HepG2 (cell line): ENCODE results near the gene BSND. TPM values are rescaled to one million over a fixed set of nuclear protein-coding genes. Genes with fewer than 3 reads are reported as not detected.

ENCODE experiments used
- BORCS8-MEF2B ChIP-seq: sonication (generic); formaldehyde crosslinking; IDR thresholded peaks from 2 replicates; pipeline ENCODE4 v1.8.0; 2022; ENCODE audit warnings: mild to moderate bottlenecking, missing genetic modification reagents
- FOXP4 ChIP-seq: sonication (generic); formaldehyde crosslinking; IDR thresholded peaks from 2 replicates; pipeline ENCODE4 v1.4.0; 2020; ENCODE audit warnings: missing genetic modification reagents
- GATAD1 ChIP-seq: IDR thresholded peaks from 2 replicates; pipeline ENCODE4 v1.6.1; 2016; ENCODE audit warnings: missing genetic modification reagents, missing compliant biosample characterization
- HNRNPK ChIP-seq: fragments of 200-400 bp; formaldehyde crosslinking; IDR thresholded peaks from 2 replicates; pipeline ENCODE4 v1.6.1; 2018; ENCODE audit warnings: low read length, low read depth, moderate library complexity, mild to moderate bottlenecking; ENCODE audit not compliant: poor library complexity, severe bottlenecking
- KDM1A ChIP-seq: IDR thresholded peaks from 2 replicates; pipeline ENCODE4 v1.6.1; 2016; ENCODE audit warnings: missing compliant biosample characterization
- KDM2A ChIP-seq: sonication (generic); formaldehyde crosslinking; IDR thresholded peaks from 2 replicates; pipeline ENCODE4 v1.4.0; 2020; ENCODE audit warnings: low read depth, missing genetic modification reagents, borderline replicate concordance
- KLF6 ChIP-seq: IDR thresholded peaks from 2 replicates; pipeline ENCODE4 v1.8.0; 2016; ENCODE audit warnings: missing biosample characterization, missing genetic modification reagents
- LCORL ChIP-seq, 2 experiments: fragments of 450-650 bp in 1 of 2; sonication (generic) in 1 of 2; formaldehyde crosslinking in 1 of 2; IDR thresholded peaks; 2 replicates each; pipeline versions ENCODE4 v1.5.0 to v1.6.1; 2017 to 2020; ENCODE audit warnings: antibody characterized with exemption in 1 of 2, missing genetic modification reagents in 1 of 2
- MIER2 ChIP-seq: IDR thresholded peaks from 2 replicates; pipeline ENCODE4 v1.6.1; 2016; ENCODE audit warnings: missing biosample characterization, missing genetic modification reagents
- NCOR1 ChIP-seq: fragments of 200-600 bp; sonication (generic); IDR thresholded peaks from 2 replicates; pipeline ENCODE4 v1.7.0; 2017; ENCODE audit warnings: antibody characterized with exemption, low read length, borderline replicate concordance
- NR2F2 ChIP-seq: IDR thresholded peaks from 2 replicates; pipeline ENCODE4 v1.6.1; 2012; ENCODE audit warnings: low read depth, inconsistent platforms, borderline replicate concordance
- POLR2G ChIP-seq: fragments of 200-400 bp; formaldehyde crosslinking; IDR thresholded peaks from 2 replicates; pipeline ENCODE4 v1.6.1; 2018; ENCODE audit warnings: mild to moderate bottlenecking, low read depth, low read length, moderate library complexity
- SPEN ChIP-seq: sonication (generic); formaldehyde crosslinking; IDR thresholded peaks from 2 replicates; pipeline ENCODE4 v1.5.1; 2020; ENCODE audit warnings: low read depth, mild to moderate bottlenecking, missing genetic modification reagents
- SRF ChIP-seq: IDR thresholded peaks from 2 replicates; pipeline ENCODE4 v1.6.1; 2011; ENCODE audit warnings: mild to moderate bottlenecking, low read depth, low read length, moderate library complexity
- TAF1 ChIP-seq: sonication (generic); formaldehyde crosslinking; IDR thresholded peaks from 2 replicates; pipeline ENCODE4 v1.4.0; 2020; ENCODE audit warnings: missing genetic modification reagents
- TERF1 ChIP-seq: sonication (generic); formaldehyde crosslinking; IDR thresholded peaks from 2 replicates; pipeline ENCODE4 v1.8.0; 2022; ENCODE audit warnings: mild to moderate bottlenecking, missing genetic modification reagents, moderate library complexity
- THYN1 ChIP-seq: sonication (generic); formaldehyde crosslinking; IDR thresholded peaks from 2 replicates; pipeline ENCODE4 v1.8.1; 2023; ENCODE audit warnings: low read depth, mild to moderate bottlenecking, moderate library complexity, missing genetic modification reagents, borderline replicate concordance
- ZNF160 ChIP-seq: sonication (generic); formaldehyde crosslinking; IDR thresholded peaks from 2 replicates; pipeline ENCODE4 v1.8.0; 2022; ENCODE audit warnings: mild to moderate bottlenecking, inconsistent platforms, missing genetic modification reagents
- ZNF747 ChIP-seq: sonication (generic); formaldehyde crosslinking; IDR thresholded peaks from 2 replicates; pipeline ENCODE4 v1.8.1; 2023; ENCODE audit warnings: missing genetic modification reagents, mild to moderate bottlenecking, borderline replicate concordance
- polyA plus RNA-seq, 8 experiments: library from polyadenylated mRNA; depleted of rRNA in 3 of 8; stranded (reverse) in 7 of 8; unstranded in 1 of 8; fragments of >200 nt; fragmentation: Illumina TruSeq in 4 of 8; extraction: Trizol in 4 of 8; gene quantifications; 2 replicates each; pipeline versions ENCODE4 v1.2.1 to v1.2.3, GENCODE V29; 2011 to 2016; ENCODE audit warnings: low read depth in 4 of 8, missing spikeins in 1 of 8, mixed read lengths in 1 of 8; ENCODE audit not compliant: insufficient read depth in 1 of 8
- total RNA-seq, 5 experiments: library from RNA; depleted of rRNA; stranded (reverse); fragments of >200 nt; fragmentation: Illumina TruSeq; extraction: Trizol; gene quantifications; 2 replicates each; pipeline ENCODE4 v1.2.3, GENCODE V29; 2016; ENCODE audit warnings: low read depth in 1 of 5
- TF ChIP-seq, protein P1 (sequence below): IDR thresholded peaks from 2 replicates; pipeline ENCODE4 v1.4.0; 2020; ENCODE audit warnings: mild to moderate bottlenecking, missing genetic modification reagents
- TF ChIP-seq, protein P2 (sequence below): sonication (generic); formaldehyde crosslinking; IDR thresholded peaks from 2 replicates; pipeline ENCODE4 v1.4.0; 2020; ENCODE audit warnings: mild to moderate bottlenecking, missing genetic modification reagents
- TF ChIP-seq, protein P3 (sequence below): sonication (generic); formaldehyde crosslinking; IDR thresholded peaks from 2 replicates; pipeline ENCODE4 v1.8.1; 2023; ENCODE audit warnings: mild to moderate bottlenecking, missing genetic modification reagents

BSND gene
- total and polyA plus RNA-seq, 2 of the 13 experiments (the other 11 are each of a cell fraction or from before 2014, with no cell fraction given) = not detected

GRCh38 chr1:55053265-55053954, 54.7 kb downstream of the BSND start (continued):
- TF ChIP-seq, protein P1, sequence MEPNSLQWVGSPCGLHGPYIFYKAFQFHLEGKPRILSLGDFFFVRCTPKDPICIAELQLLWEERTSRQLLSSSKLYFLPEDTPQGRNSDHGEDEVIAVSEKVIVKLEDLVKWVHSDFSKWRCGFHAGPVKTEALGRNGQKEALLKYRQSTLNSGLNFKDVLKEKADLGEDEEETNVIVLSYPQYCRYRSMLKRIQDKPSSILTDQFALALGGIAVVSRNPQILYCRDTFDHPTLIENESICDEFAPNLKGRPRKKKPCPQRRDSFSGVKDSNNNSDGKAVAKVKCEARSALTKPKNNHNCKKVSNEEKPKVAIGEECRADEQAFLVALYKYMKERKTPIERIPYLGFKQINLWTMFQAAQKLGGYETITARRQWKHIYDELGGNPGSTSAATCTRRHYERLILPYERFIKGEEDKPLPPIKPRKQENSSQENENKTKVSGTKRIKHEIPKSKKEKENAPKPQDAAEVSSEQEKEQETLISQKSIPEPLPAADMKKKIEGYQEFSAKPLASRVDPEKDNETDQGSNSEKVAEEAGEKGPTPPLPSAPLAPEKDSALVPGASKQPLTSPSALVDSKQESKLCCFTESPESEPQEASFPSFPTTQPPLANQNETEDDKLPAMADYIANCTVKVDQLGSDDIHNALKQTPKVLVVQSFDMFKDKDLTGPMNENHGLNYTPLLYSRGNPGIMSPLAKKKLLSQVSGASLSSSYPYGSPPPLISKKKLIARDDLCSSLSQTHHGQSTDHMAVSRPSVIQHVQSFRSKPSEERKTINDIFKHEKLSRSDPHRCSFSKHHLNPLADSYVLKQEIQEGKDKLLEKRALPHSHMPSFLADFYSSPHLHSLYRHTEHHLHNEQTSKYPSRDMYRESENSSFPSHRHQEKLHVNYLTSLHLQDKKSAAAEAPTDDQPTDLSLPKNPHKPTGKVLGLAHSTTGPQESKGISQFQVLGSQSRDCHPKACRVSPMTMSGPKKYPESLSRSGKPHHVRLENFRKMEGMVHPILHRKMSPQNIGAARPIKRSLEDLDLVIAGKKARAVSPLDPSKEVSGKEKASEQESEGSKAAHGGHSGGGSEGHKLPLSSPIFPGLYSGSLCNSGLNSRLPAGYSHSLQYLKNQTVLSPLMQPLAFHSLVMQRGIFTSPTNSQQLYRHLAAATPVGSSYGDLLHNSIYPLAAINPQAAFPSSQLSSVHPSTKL (CRISPR knock-in tag) = peak; percentile 50; the same call in 1 of the 2 replicates
- no peak for TF ChIP-seq ZNF160 (CRISPR knock-in tag)
- no peak for TF ChIP-seq THYN1
- TF ChIP-seq KLF6 (CRISPR knock-in tag) = no peak
- no peak for TF ChIP-seq GATAD1 (CRISPR knock-in tag)
- TF ChIP-seq, protein P2, sequence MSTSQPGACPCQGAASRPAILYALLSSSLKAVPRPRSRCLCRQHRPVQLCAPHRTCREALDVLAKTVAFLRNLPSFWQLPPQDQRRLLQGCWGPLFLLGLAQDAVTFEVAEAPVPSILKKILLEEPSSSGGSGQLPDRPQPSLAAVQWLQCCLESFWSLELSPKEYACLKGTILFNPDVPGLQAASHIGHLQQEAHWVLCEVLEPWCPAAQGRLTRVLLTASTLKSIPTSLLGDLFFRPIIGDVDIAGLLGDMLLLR (CRISPR knock-in tag) = no peak
- TF ChIP-seq SPEN (CRISPR knock-in tag) = peak; percentile 30; the same call in 1 of the 2 replicates
- no peak for TF ChIP-seq LCORL (IDR thresholded peaks at IDR 0.05)
- TF ChIP-seq LCORL (CRISPR knock-in tag; IDR thresholded peaks at IDR 0.05) = peak; percentile 78
- TF ChIP-seq HNRNPK = no peak
- peak; percentile 99 for TF ChIP-seq NR2F2
- TF ChIP-seq, protein P3, sequence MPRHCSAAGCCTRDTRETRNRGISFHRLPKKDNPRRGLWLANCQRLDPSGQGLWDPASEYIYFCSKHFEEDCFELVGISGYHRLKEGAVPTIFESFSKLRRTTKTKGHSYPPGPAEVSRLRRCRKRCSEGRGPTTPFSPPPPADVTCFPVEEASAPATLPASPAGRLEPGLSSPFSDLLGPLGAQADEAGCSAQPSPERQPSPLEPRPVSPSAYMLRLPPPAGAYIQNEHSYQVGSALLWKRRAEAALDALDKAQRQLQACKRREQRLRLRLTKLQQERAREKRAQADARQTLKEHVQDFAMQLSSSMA (CRISPR knock-in tag) = no peak
- no peak for TF ChIP-seq TERF1 (CRISPR knock-in tag)
- no peak for TF ChIP-seq KDM1A (CRISPR knock-in tag)
- TF ChIP-seq ZNF747 (CRISPR knock-in tag) = 0 out of 2 replicates have a peak, but pooled peaks have one; percentile 52
- no peak for TF ChIP-seq BORCS8-MEF2B (CRISPR knock-in tag)
- no peak for TF ChIP-seq SRF
- TF ChIP-seq KDM2A (CRISPR knock-in tag) = no peak
- peak; percentile 4; the same call in 1 of the 2 replicates for TF ChIP-seq TAF1 (CRISPR knock-in tag)
- no peak for TF ChIP-seq MIER2 (CRISPR knock-in tag)
- no peak for TF ChIP-seq POLR2G
- TF ChIP-seq FOXP4 (CRISPR knock-in tag) = no peak
- TF ChIP-seq NCOR1 = peak; percentile 73; the same call in 1 of the 2 replicates
